NCI-H1048 (cell line): ENCODE results near the gene PTGES2.
"Not testable (repeated sequence)": the region's sequence is repeated elsewhere in the genome, so short reads cannot be mapped to it uniquely, and the experiment has no call there.

Experiments
- DNase-seq: peaks from one replicate; lab custom pipeline; 2025; lab: John Stamatoyannopoulos, UW

The PTGES2 gene

DNA sequence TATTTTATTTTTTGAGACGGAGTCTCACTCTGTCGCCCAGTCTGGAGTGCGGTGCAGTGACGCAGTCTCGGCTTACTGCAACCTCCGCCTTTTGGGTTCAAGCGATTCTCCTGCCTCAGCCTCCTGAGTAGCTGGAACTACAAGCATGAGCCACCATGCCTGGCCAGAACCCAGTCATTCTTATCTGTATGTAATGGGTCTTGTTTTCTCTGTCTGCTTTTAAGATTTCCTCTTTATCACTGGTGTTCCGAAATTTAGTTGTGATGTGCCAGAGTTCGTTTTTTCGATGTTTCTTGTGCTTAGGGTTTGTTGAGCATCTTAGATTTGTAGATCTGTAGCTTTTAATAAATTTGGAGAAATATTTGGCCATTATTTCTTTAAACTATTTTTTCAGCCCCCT is 40.3 kb downstream of the PTGES2 start:
- DNase-seq = no peak

GRCh38 chr9:128085943-128086342 is 41.6 kb downstream of the PTGES2 start:
- no peak for DNase-seq

DNA sequence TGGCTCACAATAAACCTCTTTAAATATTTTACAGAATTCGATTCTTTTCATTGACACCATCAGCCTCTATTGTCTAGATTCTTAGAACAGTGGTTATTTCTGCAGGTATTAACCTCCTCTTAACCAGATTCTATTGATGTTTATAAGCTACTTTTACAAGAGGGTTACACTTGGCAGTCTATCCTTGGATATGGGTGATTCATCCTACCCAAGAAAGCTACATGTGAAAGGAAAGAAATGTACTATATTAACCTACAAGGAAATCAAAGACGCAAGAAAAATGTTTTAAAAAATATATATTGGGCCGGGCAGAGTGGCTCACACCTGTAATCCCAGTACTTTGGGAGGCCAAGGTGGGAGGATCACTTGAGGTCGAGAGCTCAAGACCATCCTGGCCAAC is 42.8 kb downstream of the PTGES2 start:
- no peak for DNase-seq

DNA sequence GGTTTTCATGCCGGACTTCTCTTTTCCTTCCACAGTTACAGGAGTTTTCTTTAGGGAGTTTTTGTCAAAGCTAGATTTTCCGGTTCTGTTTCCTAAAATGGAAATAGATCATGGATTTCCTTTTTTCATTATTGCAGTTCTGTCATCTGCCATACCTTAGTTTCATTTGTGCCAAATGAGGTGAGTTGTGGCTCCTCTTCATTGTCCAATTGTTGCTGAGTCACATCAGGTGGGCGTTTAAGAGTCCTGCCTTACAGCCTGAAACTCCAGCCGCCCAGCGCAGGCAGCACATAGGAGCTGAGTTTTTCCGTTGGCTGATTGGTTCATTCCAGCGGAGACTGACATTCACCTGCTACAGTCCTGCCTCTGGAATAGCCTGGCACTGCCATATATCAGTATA is 45.4 kb downstream of the PTGES2 start:
- no peak for DNase-seq

DNA sequence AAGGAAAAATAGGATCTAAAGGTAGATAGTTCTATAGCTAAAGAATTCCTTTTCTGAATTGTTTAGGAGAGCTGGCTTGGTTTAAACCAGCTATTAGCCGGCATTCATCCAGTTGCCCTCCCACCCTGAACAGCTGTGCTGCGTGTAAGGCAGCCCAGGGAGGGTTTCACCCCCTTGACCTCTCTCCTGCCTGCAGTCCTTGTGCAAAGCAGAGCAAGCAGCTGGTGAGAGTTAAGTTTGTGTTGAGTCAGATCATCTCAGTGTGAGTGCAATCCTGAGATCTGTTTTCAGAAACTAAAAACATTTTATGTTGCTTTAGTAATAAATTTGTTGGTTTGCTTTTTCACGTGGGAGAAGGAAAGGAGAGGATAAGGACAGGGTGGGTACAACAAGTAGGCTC is 46.5 kb downstream of the PTGES2 start:
- DNase-seq = no peak

- no peak for DNase-seq
Observed at GRCh38 chr9:128080206-128080605, 47.3 kb downstream of the PTGES2 start.

DNA sequence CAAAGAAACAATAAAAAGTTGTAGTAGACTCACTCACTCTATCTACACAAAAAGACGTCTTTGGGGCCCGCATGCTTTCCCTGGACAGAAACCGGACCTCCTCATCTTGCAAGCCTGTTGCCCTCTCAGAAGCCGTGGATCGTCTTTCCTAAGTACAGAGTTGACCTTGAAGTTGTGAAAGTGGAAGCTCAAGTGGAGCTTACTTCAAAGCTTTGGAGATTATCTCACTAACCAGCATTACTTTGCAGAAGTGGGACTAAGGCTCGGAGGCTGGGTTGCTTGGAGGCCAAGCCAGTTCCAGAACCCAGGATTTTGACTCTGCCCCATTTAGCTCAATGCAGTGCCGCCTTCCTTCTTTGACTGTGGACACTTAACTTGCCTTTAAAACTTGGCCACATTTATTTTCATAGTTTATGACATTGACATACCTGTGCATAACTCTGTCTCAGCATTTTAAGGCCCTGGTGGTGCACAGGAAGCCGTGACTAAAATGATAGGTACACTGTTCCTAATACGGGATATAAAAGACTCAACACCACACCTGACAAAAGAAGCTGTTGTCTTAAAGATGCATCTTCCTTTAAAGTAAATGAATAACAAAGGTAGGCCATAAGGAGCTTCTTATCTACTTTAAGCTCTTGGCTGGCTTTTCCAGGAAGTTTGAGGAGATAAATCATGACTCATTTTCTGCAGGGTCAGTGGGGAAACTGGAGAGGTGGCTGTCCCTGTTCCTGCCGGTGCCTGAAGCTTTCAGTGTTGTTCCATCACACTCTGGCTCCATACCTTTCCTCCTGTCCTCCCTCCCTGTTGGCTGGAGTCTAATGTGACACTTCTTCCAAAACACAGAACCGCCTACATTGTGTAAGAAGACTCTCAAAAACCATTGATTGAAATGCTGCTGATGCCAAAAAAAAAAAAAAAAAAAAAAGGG is 48.8 kb downstream of the PTGES2 start:
- DNase-seq = no peak

GRCh38 chr9:128077847-128078503 is 49.6 kb downstream of the PTGES2 start:
- DNase-seq = no peak

GRCh38 chr9:128073253-128073886 is 54.2 kb downstream of the PTGES2 start:
- no peak for DNase-seq

GRCh38 chr9:128072144-128073021 is 55.1 kb downstream of the PTGES2 start:
- no peak for DNase-seq

- DNase-seq = not testable (repeated sequence)
Observed at GRCh38 chr9:128071475-128071874, 56.1 kb downstream of the PTGES2 start.

GRCh38 chr9:128070874-128071273 is 56.7 kb downstream of the PTGES2 start:
- no peak for DNase-seq
